ENCODE measurements around the gene ABLIM2. TPM values are rescaled to one million over a fixed set of nuclear protein-coding genes. Genes with fewer than 3 reads are reported as not detected.
A peak's percentile ranks its signal among the peaks of the same experiment; 100 is the strongest.

ABLIM2 gene
- total RNA-seq, 4 donors from 2014 or later = 4.2 to 28.5 (median 8.7) TPM

- peaks cover 8 to 31% (median 28%) of the 10 kb centered on the region in 4 donors for H3K4me1 ChIP-seq
- H3K27me3 ChIP-seq = no peaks in the 10 kb centered on the region
- WGBS = 97% methylated on average over 8 of the region's 11 CpGs
- H3K9me3 ChIP-seq = no peaks in the 10 kb centered on the region
- no peak overlapping the region for H3K4me3 ChIP-seq
- no peak for DNase-seq (ENCODE audit: extremely low spot score)
- peaks cover 0 to 10% (median 0%) of the 10 kb centered on the region in 4 donors for H3K36me3 ChIP-seq
- H3K27ac ChIP-seq (replicated peaks in 1 of 4) = no peak overlapping the region
- TF ChIP-seq POLR2AphosphoS5 (IDR thresholded peaks at IDR 0.05) = no peak
- no peak for TF ChIP-seq EP300 (IDR thresholded peaks at IDR 0.05)
- intact Hi-C loops (cut with DNase I) = no loop called here
These were observed 55.8 kb downstream of the ABLIM2 start for GRCh38 chr4:8102831-8103230.

- DNase-seq (ENCODE audit: extremely low spot score) = no peak
- no peak for TF ChIP-seq EP300 (IDR thresholded peaks at IDR 0.05)
- TF ChIP-seq POLR2A (IDR thresholded peaks at IDR 0.05; ENCODE audit: low read depth) = no peak
- TF ChIP-seq CTCF (IDR thresholded peaks at IDR 0.05) = no peak
- no peak for TF ChIP-seq POLR2AphosphoS5 (IDR thresholded peaks at IDR 0.05)
- peaks cover 8 to 34% (median 30%) of the 10 kb centered on the region in 4 donors for H3K4me1 ChIP-seq
- no peaks in the 10 kb centered on the region for H3K9me3 ChIP-seq
- 89% methylated on average over 3 of the region's 3 CpGs for WGBS
- H3K4me3 ChIP-seq = no peak overlapping the region
- no peaks in the 10 kb centered on the region for H3K27me3 ChIP-seq
- intact Hi-C loops (cut with DNase I) = no loop called here
- peaks cover 0 to 11% (median 0%) of the 10 kb centered on the region in 4 donors for H3K36me3 ChIP-seq
- H3K27ac ChIP-seq (replicated peaks in 1 of 4) = peak overlapping the region in 1 of 4 donors; percentile 22
These were observed 56.6 kb downstream of the ABLIM2 start for GRCh38 chr4:8102076-8102355.

- intact Hi-C loops (cut with DNase I) = no loop called here
- DNase-seq (ENCODE audit: extremely low spot score) = no peak
- no peaks in the 10 kb centered on the region for H3K9me3 ChIP-seq
- H3K27ac ChIP-seq (replicated peaks in 1 of 4) = peak overlapping the region in 3 of 4 donors; percentile 5 to 51 (median 44)
- no peaks in the 10 kb centered on the region for H3K27me3 ChIP-seq
- H3K4me3 ChIP-seq = no peak overlapping the region
- TF ChIP-seq POLR2AphosphoS5 (IDR thresholded peaks at IDR 0.05) = peak; percentile 70 to 74
- no peak for TF ChIP-seq POLR2A (IDR thresholded peaks at IDR 0.05; ENCODE audit: low read depth)
- TF ChIP-seq CTCF (IDR thresholded peaks at IDR 0.05) = no peak
- TF ChIP-seq EP300 (IDR thresholded peaks at IDR 0.05) = peak; percentile 40
- WGBS = 61% methylated on average over 23 of the region's 23 CpGs
- peaks cover 8 to 36% (median 32%) of the 10 kb centered on the region in 4 donors for H3K4me1 ChIP-seq
- H3K36me3 ChIP-seq = peaks cover 0 to 15% (median 0%) of the 10 kb centered on the region in 4 donors
These were observed 57.2 kb downstream of the ABLIM2 start for GRCh38 chr4:8101213-8102075.

- intact Hi-C loops (cut with DNase I) = no loop called here
- Histone ChIP-seq H3K27ac (replicated peaks in 1 of 4) (peak overlapping the region in 3 of 4 donors; percentile 24 to 51 (median 44)), H3K9me3 (peaks cover 0 to under 1% (median 0%) of the 10 kb centered on the region in 4 donors), H3K4me1 (peaks cover 8 to 38% (median 33%) of the 10 kb centered on the region in 4 donors), H3K36me3 (peaks cover 0 to 16% (median 5%) of the 10 kb centered on the region in 4 donors), H3K4me3 (no peak overlapping the region), H3K27me3 (no peaks in the 10 kb centered on the region)
- 85% methylated on average over 4 of the region's 4 CpGs for WGBS
- TF ChIP-seq CTCF (IDR thresholded peaks at IDR 0.05) = no peak
- TF ChIP-seq POLR2AphosphoS5 (IDR thresholded peaks at IDR 0.05) = peak; percentile 64 to 76
- peak; percentile 77 for TF ChIP-seq EP300 (IDR thresholded peaks at IDR 0.05)
- DNase-seq (ENCODE audit: extremely low spot score) = no peak
These were observed 58.6 kb downstream of the ABLIM2 start for GRCh38 chr4:8099981-8100464.

- 90% methylated on average over 12 of the region's 12 CpGs for WGBS
- no peak for DNase-seq (ENCODE audit: extremely low spot score)
- TF ChIP-seq EP300 (IDR thresholded peaks at IDR 0.05) = no peak
- no peak for TF ChIP-seq CTCF (IDR thresholded peaks at IDR 0.05)
- TF ChIP-seq POLR2AphosphoS5 (IDR thresholded peaks at IDR 0.05) = no peak
- TF ChIP-seq POLR2A (IDR thresholded peaks at IDR 0.05; ENCODE audit: low read depth) = no peak
- peaks cover 0 to 15% (median 5%) of the 10 kb centered on the region in 4 donors for H3K9me3 ChIP-seq
- peaks cover 0 to 11% (median 5%) of the 10 kb centered on the region in 4 donors for H3K36me3 ChIP-seq
- intact Hi-C loops (cut with DNase I) = no loop called here
- no peaks in the 10 kb centered on the region for H3K27me3 ChIP-seq
- H3K4me3 ChIP-seq = no peak overlapping the region
- no peak overlapping the region for H3K27ac ChIP-seq (replicated peaks in 1 of 4)
- peaks cover 8 to 38% (median 33%) of the 10 kb centered on the region in 4 donors for H3K4me1 ChIP-seq
These were observed 60.1 kb downstream of the ABLIM2 start for GRCh38 chr4:8098506-8098905.
